Right kidney (tissue), 1 donor: ENCODE results near the gene BSDC1.

Experiments used
- DNase-seq: peaks from one replicate; pipeline ENCODE4 v3.0.0-alpha.2; 2016

Gene BSDC1

GRCh38 chr1:32336963-32337675 is 57.1 kb downstream of the BSDC1 start:
- DNase-seq = no peak

- no peak for DNase-seq
These were observed 57.7 kb downstream of the BSDC1 start for GRCh38 chr1:32336591-32336932.

GRCh38 chr1:32335790-32336590 is 58.3 kb downstream of the BSDC1 start, which contains the start of gene MARCKSL1:
Gene MARCKSL1 (minus strand): TSS chr1:32336233. CDS start chr1:32336033, 200 bp downstream.
- peak; percentile 87 for DNase-seq

GRCh38 chr1:32335535-32335789 is 58.8 kb downstream of the BSDC1 start:
- no peak for DNase-seq

GRCh38 chr1:32334864-32335534 is 59.2 kb downstream of the BSDC1 start:
- DNase-seq = peak; percentile 78

GRCh38 chr1:32334274-32334861 is 59.9 kb downstream of the BSDC1 start:
- DNase-seq = peak; percentile 31

GRCh38 chr1:32333251-32333963 is 60.8 kb downstream of the BSDC1 start:
- DNase-seq = no peak

- no peak for DNase-seq
These were observed 61.8 kb downstream of the BSDC1 start for GRCh38 chr1:32332290-32333079.

GRCh38 chr1:32331549-32331948 is 62.7 kb downstream of the BSDC1 start:
- DNase-seq = no peak

GRCh38 chr1:32330558-32331151 is 63.6 kb downstream of the BSDC1 start:
- DNase-seq = no peak

- DNase-seq = no peak
These were observed 64.2 kb downstream of the BSDC1 start for GRCh38 chr1:32329931-32330466.

- DNase-seq = no peak
These were observed 67.0 kb downstream of the BSDC1 start for GRCh38 chr1:32327204-32327603.

- no peak for DNase-seq
These were observed 72.4 kb downstream of the BSDC1 start for GRCh38 chr1:32321712-32322291.

GRCh38 chr1:32318127-32318869 is 75.9 kb downstream of the BSDC1 start:
- no peak for DNase-seq

GRCh38 chr1:32316903-32317277 is 77.4 kb downstream of the BSDC1 start:
- DNase-seq = no peak
